HG03432 (cell line): ENCODE results near the gene VAPB.

Source experiments
- ATAC-seq: cut with Tn5 transposase; IDR thresholded peaks from one replicate; pipeline ENCODE4 v1.9.1; 2021; ENCODE audit warnings: mild to moderate bottlenecking, moderate library complexity; ENCODE audit not compliant: unreplicated experiment

VAPB gene

DNA sequence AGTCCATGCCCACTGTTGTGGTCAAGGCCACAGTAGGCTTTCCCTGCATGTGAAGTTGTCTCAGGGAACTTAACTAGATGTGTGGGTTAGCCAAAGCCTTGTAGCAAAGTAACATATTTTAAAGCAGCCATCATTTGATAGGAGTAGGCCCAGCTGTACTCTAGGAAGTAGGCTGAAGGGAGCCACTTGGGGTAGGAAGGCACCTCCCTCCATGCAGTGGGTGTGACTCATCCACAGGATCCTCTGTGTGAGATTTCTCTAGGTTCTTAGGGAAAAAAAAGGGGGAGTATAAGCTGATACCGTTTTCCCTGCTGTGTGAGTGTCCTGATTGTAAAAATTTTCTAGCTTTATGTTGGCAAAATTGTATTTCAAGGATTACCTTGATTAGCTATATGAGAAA is 44.7 kb downstream of the VAPB start:
- ATAC-seq = no peak

- no peak for ATAC-seq
Observed at GRCh38 chr20:58434326-58434725, 45.3 kb downstream of the VAPB start.

DNA sequence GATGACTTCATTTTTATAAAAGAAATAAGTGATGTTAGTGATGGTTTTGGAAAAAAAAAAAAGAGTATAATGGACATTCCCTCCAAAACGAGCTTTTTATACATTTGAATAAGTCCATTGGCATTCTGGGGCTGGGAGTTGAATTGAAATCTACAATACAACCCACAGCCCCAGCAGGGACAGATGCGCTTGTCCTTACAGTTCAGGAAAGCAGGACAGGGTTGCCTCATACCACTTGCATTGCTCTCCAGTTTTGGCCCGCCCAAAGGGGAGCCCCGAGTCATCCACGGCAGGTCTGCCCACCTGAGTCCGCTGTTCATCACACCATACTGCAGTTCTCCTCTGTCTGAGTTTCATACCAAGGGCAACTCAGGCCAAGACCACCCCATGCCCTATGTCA is 46.2 kb downstream of the VAPB start:
- ATAC-seq = no peak

- peak; percentile 59 for ATAC-seq
Observed at GRCh38 chr20:58436868-58437645, 48.0 kb downstream of the VAPB start.

- no peak for ATAC-seq
Observed at GRCh38 chr20:58438970-58439808, 50.2 kb downstream of the VAPB start.

GRCh38 chr20:58440021-58440767 is 51.2 kb downstream of the VAPB start:
- ATAC-seq = no peak

DNA sequence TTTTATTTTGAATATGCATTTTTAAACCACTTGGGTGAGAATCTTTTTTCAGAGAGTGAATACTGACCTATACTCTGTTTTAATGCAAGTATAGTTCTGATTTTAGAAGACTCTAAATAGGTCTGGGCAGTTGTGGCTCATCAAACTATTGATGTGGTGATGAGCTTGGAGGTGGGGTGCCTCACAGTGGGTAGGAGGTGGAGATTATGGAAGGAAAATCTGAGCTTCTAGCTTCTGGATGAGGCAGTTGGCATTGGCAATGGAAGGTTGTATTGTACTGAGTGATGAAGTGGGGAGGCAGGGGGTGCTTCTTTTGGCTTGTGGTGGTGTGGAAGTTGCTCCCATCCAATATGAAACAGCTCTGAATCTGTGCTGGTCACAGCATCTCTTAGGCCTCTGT is 52.7 kb downstream of the VAPB start:
- ATAC-seq = no peak

DNA sequence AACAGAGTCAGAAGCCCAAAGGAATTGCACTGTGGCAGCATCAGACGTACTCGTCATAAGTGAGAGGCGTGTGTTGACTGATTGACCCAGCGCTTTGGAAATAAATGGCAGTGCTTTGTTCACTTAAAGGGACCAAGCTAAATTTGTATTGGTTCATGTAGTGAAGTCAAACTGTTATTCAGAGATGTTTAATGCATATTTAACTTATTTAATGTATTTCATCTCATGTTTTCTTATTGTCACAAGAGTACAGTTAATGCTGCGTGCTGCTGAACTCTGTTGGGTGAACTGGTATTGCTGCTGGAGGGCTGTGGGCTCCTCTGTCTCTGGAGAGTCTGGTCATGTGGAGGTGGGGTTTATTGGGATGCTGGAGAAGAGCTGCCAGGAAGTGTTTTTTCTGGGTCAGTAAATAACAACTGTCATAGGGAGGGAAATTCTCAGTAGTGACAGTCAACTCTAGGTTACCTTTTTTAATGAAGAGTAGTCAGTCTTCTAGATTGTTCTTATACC is 55.8 kb downstream of the VAPB start:
- ATAC-seq = no peak

DNA sequence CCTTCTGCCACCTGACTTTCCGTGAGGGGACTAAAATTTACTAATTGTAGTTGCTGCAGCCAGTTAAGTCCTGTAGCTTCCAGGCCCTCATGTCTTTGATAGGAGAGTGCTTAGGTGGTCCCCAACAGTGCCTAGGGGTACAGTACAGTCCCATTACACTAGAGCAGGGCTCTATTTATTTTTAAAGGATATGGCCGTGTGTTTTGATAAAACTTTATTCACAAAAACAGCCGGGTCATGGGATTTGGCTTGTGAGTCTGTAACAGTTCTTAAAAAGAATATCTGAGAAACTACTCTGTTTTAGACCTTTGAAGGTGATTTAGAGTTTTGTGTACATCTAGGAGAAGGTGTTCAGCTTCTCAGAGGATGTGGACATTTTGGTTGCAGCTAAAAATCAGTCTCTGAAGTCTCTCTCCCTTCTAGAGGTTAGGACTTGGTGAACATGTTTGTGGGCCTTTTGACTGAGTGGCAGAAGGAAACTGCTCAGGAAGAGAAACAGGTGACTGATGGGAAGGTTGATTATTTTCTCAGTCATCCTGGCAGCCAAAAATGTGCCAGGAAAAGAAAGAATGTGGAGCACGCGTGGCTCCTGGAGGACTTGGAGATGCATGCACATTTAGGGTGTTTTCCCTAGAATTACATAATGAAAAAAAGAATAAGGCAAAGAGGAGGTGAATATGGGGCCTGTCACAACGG is 57.4 kb downstream of the VAPB start:
- no peak for ATAC-seq

GRCh38 chr20:58446960-58447265 is 57.9 kb downstream of the VAPB start:
- no peak for ATAC-seq

DNA sequence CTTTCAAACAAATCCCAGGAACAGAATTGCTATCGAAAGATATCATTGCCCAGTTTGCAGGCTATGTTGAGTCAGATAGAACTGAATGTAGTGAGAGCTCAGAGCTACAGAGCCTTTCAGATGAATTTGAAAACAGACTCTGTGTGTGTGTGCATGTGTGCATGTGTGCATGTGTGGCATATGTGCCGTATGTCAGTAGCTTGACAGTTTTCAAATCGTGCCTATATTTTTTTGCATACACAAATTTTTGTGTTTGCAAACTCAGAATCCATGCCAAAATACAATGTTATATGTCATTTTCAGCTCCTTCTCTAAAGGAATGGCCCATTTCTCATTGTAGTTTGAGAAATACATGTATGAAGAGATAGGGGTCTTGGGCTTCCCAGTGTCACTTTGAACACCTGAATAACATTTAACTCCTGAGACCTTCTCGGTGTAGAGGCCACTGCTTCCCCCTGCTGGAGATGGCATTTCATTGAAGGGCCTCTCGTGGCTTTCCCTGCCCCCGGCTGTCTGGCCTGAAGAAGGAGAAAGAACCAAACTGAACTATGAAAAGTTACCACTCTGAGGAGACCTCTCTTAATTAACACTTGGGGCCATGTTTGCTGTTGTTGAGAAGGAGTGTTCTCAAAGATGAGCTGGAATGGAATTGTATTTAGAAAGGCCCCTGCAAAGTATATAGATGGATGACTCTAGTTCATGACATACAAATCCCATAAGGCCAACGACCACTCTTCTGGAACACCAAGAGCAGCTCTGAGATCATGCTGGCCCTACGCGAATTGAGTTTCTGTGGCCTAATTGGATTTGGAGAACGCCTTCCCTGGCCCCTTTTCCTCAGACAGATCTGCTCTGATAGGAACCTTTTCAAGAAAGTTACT is 58.7 kb downstream of the VAPB start:
- peak; percentile 49 for ATAC-seq

DNA sequence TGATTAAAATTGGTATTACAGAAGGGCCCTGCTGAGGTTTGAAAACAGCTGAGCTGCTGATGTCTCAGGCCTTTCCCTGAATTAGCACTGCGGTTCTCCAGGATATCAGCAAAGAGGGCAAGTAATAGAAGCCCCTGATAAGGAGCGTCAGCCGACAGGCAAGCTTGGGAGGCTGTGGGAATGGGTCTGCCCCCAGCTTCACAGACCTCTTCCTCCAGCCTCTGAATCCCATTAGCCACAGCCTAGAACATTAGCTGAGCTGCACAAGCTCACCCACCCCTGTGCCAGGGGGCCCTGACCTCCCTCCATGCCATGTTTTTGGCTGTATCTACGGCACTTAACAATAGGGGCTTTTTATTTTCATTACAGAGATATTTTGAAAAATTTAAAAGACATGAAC is 59.9 kb downstream of the VAPB start:
- ATAC-seq = no peak

- ATAC-seq = no peak
Observed at GRCh38 chr20:58449681-58450221, 60.7 kb downstream of the VAPB start.

- peak; percentile 73 for ATAC-seq
Observed at GRCh38 chr20:58450254-58450653, 61.2 kb downstream of the VAPB start.

- ATAC-seq = no peak
Observed at GRCh38 chr20:58452667-58453255, 63.7 kb downstream of the VAPB start.

DNA sequence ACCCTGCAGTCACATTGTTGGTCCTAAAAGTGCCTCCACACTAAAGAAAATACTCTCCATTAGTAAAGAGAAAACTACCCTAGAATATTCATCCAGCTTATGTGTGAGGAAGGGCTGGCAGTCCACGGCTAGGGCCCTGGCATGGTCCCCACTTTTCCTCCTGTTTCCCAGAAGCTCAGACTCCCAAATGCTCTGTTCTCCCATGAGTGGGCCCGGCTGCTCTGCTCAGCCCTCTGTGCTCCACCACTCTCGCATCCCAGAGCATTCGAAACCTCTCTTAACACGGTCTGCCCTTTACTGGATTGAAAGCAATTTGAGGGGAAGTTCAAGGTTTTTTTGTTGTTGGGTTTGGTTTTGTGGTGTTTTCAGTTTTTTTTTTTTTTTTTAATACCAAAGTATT is 64.4 kb downstream of the VAPB start:
- no peak for ATAC-seq

DNA sequence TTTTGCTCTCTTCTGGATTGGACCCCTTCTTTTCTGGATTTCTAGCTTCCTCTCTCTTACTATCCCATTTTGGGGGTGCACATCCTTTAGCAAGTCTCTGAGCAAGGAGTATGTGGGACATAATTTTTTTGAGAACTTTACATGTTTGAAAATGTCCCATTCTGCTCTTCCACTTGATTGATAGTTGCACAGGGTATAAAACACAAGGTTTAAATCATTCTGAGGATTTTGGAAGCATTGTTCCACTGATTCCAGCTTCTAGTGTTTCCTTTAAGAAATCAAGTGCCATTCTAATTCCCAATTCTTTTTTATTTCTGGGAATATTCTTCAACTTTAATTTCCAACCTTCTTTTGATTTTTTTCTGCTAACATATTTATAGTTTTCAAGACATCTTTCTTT is 65.4 kb downstream of the VAPB start:
- ATAC-seq = no peak

GRCh38 chr20:58457083-58457695 is 68.2 kb downstream of the VAPB start:
- no peak for ATAC-seq
